GM18508 (cell line): ENCODE results near the gene SGMS1.
"Not testable (repeated sequence)": the region's sequence is repeated elsewhere in the genome, so short reads cannot be mapped to it uniquely, and the experiment has no call there.

Source experiments
- ATAC-seq: cut with Tn5 transposase; IDR thresholded peaks from one replicate; pipeline ENCODE4 v1.9.1; 2021; ENCODE audit warnings: moderate number of reproducible peaks; ENCODE audit not compliant: insufficient read depth, unreplicated experiment

Gene SGMS1

GRCh38 chr10:50563906-50564305, 59.9 kb downstream of the SGMS1 start:
- ATAC-seq: no peak

DNA sequence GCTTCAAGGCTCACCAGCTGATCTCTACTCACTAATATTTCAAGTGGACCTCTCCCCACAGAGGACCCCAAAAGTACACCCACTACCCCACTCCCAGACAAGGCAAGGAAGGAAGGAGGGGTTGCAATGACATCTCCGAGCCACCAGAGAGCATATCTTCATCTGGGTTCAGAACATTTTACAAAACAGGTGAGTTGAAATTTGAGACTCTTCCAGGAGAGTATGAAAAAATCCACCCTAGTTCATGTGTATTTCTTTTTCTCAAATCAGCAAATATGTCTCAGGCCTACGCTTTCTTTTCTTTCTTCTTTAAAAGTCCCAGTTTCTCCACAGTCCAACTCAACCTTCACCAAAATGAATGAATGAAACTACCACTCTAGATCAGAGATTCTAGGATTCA, 61.9 kb downstream of the SGMS1 start:
- ATAC-seq: no peak

GRCh38 chr10:50561266-50561665, 62.5 kb downstream of the SGMS1 start:
- no peak for ATAC-seq

DNA sequence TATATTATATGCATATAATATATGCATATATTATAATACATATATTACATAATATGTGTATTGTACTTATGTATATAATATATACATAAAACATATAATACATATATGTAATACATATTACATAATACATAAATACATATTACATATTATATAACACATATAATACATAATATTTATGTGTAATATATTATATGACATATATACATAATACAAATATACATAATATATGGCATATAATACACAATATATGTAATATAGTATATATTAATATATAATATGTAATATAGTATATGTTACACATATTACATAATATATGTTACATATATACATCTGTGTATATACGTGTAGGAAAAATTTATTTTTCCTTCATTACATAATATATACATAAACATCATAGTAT, 63.4 kb downstream of the SGMS1 start:
- ATAC-seq: no peak

DNA sequence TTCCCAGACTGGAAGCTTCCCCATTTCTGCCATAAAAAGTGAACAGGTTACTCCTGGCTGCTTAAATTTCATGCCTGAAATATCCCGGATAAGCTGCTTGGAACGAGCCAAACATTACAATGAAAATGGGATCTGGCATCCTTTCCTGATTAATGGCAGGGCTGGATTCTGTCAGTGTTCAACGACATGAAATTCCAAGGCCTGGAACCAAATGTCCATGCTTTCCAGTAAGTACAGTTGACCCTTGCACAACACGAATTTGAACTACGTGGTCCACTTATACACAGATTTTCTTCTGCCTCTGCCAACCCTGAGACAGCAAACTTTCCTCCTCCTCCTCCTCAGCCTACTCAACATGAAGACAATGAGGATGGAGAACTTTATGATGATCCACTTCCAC, 65.4 kb downstream of the SGMS1 start:
- ATAC-seq: no peak

DNA sequence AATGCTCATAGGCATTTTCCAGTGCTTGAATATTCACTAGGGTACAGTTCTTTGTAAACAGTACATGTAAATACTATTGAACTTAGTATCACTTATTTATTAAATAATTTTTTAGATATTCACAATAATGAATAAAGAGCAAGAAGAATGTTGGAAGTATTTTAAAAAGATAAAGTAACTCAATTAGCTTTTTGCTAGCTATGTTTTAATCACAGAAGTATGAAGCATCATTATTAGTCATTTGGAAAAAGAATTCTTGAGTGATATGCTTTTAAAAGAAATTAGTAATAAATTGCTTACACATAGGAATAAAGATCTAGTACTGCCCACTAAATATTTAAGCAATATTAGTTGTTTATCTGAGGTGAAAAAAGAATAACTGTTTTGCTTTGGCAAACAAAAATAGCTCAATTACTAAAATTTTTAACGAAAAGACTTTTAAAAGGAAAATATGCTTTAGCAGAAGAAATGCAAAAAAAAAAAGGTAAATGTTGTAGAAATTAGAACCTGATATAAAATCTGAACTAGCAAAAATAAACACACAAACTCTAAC, 66.5 kb downstream of the SGMS1 start:
- ATAC-seq: no peak

GRCh38 chr10:50556237-50557120, 67.3 kb downstream of the SGMS1 start:
- no peak for ATAC-seq

DNA sequence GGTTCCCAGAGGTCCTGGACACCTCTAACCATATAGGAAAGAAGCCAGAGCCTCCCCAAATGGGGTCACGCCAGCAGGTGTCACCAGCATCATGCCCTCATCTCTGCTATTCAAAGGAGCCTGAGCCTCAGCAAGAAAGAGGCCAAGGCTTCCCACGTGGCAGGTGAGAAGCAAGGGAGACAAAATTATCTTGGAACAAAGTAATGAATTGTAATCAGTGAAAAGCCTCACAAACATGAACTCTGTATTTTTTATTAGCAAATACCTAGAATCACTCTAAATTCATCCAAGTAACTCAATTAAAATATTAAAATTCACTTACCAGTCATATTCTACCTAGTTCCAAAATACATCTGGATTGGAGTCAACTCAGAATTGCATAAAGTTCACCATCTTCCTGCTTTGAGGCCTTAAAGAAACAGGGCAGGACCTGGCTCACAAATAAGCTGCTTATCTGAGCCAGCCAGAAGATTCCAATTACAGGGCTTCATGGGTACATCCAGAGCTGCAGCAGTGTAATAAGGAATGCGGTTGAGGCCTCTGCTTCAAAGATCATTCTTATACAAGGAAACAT, 68.7 kb downstream of the SGMS1 start:
- no peak for ATAC-seq

DNA sequence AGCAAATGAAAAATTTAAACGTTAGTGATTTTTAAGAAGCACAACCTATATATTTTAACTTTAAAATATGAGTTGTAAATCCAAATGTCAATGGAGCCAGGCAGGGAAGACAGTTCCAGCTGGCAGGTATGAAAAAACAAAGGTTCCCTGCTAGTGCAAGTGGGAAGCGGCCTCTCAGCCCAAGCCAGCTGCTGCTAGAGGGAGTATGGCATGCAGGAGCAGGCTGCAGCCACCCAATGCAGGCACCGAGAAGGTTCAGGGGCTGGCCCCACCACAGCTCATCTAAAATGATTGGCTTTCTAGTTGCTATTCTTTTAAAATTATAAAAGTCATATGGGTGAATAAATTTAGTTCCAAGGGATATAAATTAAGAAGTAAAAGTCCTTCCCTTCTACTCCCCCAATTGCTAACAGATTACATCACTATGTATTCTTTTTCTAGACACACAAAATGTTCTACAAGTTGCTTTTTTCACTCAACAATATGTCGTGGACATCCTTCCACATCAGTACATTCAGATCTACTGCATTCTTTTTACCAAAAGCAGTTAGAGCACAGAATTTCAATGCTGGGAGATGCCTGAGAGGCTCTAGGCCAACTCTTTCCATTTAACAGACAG, 69.3 kb downstream of the SGMS1 start:
- no peak for ATAC-seq

GRCh38 chr10:50552771-50553535, 70.8 kb downstream of the SGMS1 start:
- no peak for ATAC-seq

DNA sequence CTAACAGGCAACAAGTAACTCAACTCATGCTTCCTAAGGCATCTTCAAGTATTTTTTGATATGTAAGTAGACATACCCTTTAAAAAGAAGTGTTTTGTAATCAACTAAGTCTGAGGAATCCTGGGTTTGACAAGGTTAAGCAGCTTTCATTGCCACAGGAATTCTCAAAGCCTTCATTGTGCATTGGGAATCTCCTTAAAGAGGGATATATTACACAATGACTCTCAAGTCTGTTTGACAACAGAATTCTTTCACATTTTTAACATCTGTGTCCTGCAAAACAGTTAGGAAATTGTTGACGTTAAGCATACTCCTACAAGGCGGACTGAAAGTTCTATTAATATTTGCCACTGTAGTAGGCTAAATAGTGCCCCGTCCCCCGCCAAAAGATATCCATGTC, 71.4 kb downstream of the SGMS1 start:
- ATAC-seq: no peak

GRCh38 chr10:50551894-50552293, 71.9 kb downstream of the SGMS1 start:
- no peak for ATAC-seq

DNA sequence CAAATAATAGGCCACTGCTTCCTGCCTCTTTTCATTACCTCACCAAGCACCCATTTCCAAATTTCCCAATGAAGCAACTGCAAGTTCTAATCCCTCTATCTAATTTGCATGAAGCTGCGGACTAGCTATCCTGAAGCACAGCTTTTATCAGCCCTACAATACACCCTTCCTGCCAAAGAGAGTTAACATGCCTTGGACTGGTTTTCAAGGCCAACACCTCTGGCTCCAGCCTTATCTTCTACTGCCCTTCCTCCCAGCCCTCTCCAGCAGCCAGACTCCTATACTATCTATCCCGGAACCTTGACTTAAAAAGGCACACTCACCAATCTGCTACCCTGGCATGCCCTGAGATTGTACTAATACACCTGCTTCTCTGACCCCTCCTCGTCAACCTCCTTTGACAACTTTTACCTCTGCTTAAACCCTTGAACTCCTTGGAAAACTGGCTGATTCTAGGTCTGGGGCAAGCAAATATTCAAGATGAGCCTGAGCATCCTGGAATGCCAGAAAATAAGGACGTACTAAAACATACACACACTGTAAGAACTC, 73.4 kb downstream of the SGMS1 start:
- no peak for ATAC-seq

- not testable (repeated sequence) for ATAC-seq
Observed at GRCh38 chr10:50549186-50549585, 74.6 kb downstream of the SGMS1 start.

DNA sequence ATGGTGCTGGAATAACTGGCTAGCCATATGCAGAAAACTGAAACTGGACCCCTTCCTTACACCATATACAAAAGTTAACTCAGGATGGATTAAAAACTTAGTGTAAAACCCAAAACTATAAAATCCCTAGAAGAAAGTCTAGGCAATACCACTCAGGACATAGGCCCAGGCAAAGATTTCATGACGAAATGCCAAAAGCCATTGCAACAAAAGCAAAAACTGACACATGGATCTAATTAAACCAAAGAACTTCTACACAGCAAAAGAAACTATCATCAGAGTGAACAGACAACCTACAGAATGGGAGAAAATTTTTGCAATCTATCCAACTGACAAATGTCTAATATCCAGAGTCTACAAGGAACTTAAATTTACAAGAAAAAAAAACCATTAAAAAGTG, 75.3 kb downstream of the SGMS1 start:
- not testable (repeated sequence) for ATAC-seq

- not testable (repeated sequence) for ATAC-seq
Observed at GRCh38 chr10:50546287-50546686, 77.5 kb downstream of the SGMS1 start.

GRCh38 chr10:50545846-50546245, 77.9 kb downstream of the SGMS1 start:
- no peak for ATAC-seq

- ATAC-seq: no peak
Observed at GRCh38 chr10:50544857-50545429, 78.8 kb downstream of the SGMS1 start.

GRCh38 chr10:50544095-50544856, 79.5 kb downstream of the SGMS1 start:
- ATAC-seq: no peak
